ENCODE results near the gene ZBTB49. TPM values are rescaled to one million over a fixed set of nuclear protein-coding genes. Genes with fewer than 3 reads are reported as not detected.
"Not testable (repeated sequence)": the region's sequence is repeated elsewhere in the genome, so short reads cannot be mapped to it uniquely, and the experiment has no call there.

The ZBTB49 gene, protein sequence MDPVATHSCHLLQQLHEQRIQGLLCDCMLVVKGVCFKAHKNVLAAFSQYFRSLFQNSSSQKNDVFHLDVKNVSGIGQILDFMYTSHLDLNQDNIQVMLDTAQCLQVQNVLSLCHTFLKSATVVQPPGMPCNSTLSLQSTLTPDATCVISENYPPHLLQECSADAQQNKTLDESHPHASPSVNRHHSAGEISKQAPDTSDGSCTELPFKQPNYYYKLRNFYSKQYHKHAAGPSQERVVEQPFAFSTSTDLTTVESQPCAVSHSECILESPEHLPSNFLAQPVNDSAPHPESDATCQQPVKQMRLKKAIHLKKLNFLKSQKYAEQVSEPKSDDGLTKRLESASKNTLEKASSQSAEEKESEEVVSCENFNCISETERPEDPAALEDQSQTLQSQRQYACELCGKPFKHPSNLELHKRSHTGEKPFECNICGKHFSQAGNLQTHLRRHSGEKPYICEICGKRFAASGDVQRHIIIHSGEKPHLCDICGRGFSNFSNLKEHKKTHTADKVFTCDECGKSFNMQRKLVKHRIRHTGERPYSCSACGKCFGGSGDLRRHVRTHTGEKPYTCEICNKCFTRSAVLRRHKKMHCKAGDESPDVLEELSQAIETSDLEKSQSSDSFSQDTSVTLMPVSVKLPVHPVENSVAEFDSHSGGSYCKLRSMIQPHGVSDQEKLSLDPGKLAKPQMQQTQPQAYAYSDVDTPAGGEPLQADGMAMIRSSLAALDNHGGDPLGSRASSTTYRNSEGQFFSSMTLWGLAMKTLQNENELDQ
- total RNA-seq: 3.7 and 9.4 TPM in 2 replicates

- intact Hi-C loops (cut with micrococcal nuclease): loop anchor here (1.0 to 2.0 kb wide), 3 partner anchors 42 to 251 kb away; partner anchors contain the start of gene TMEM128
These were observed at the start of gene ZBTB49, which contains the start of gene LYAR for GRCh38 chr4:4289941-4290850. Gene ZBTB49 (plus strand): TSS chr4:4290251. CDS start chr4:4299946, 9,695 bp downstream. Gene LYAR (minus strand): TSS chr4:4290154. CDS start chr4:4283742, 6,412 bp downstream.

GRCh38 chr4:4245172-4245571 lies 44.9 kb upstream of the ZBTB49 start:
- intact Hi-C loops (cut with micrococcal nuclease): no loop called here

DNA sequence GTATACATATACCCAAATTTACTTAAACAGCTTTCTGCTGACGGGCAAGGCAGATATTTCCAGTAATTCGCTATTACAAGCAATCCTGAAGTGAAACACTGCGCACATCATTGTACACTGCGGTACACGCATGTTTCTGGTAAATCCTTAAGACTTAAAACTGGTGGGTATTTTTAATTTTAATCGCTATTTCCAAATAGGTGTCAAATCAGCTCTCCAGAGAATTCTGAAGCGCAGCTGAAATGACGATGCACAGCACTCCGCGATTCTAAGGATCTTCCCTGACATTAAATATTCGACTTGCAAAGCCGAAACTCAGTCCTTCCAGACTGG lies 42.4 kb upstream of the ZBTB49 start:
- intact Hi-C loops (cut with micrococcal nuclease): loop anchor here (1.0 kb wide), 3 partner anchors 43 to 294 kb away; partner anchors contain the start of genes LYAR and ZBTB49

DNA sequence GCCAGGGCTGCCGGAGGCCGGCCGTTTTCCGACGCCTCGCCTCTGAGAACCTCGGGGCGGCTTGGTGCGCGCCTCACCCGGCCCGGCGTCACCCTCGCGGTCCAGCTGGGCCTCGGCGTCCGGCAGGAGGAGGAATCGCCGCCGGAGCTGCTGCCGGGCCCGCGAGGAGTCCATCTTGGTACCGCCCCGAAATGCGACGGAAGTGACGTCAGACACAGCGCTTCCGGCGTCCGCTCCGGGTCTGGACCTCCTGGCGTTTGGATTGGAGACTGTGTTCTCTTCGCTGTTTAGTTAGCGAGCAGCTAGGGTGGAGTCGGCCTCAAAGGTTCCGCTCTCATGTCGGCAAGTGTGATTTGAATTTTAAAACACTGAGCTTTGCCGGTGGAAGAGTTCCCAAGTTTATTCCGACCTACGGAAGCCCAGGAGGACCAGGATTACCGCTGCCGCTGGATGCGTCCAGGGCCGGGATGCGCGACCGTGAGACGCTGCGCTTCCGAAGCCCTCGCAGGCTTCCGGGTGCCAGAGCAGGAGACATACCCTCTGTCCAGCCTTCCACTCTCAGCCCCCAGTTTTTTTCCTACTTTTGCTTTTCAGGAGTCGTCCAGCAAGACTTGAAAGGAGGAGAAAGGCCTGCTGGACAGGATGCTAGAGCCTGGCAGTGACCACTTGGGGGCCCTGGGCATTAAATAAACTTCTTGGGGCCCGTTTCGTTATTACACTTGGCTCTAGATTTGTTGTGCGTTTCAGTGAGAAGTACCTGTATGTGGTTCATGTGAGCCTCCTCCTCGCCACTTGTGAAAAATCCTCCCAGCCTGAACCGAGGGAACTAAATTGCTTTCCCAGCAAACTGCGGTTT lies 41.8 kb upstream of the ZBTB49 start, which contains the start of gene TMEM128:
Gene TMEM128, minus strand, starts transcription at position 195 of the 856 bp plus-strand sequence. Its CDS starts 21 bp downstream, at position 174.
- intact Hi-C loops (cut with micrococcal nuclease): loop anchor here (1.0 kb wide), 3 partner anchors 42 to 293 kb away; partner anchors contain the start of genes LYAR and ZBTB49

GRCh38 chr4:4248885-4249203 lies 41.2 kb upstream of the ZBTB49 start:
- intact Hi-C loops (cut with micrococcal nuclease): loop anchor here (1.0 kb wide), 3 partner anchors 41 to 294 kb away; partner anchors contain the start of genes LYAR and ZBTB49

DNA sequence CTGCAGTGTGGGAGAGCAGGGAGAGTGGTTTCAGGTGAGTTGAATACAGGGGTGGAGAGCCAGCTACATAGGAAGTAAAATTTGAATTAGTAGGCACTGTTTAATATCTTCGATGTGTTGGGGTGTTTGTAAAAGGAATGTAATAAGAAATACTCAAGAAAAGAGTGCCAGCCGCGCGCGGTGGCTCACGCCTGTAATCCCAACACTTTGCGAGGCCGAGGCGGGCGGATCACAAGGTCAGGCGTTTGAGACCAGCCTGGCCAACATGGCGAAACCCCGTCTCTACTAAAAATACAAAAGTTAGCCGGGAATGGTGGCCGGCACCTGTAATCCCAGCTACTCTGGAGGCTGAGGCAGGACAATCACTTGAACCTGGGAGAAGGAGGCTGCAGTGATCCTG lies 40.7 kb upstream of the ZBTB49 start:
- intact Hi-C loops (cut with micrococcal nuclease): not testable (repeated sequence)

DNA sequence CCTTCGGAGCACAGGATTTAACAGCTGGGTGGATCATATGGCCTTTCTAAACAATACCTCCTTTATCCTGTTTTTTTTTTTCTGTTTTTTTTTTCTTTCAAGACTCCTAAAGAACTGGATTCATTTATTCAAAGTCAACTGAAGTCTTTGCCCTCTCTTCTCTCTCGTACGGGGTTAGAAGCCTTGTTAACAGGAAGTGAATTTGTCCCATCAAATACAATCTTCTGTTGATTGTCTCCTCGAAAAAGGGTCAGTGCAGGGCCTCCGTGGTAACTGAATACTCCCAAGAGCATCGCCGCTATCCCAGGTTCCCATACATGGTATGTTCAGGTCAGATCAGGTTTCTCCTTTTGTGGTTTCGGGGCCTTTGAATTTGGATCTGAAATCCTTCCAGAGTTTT lies 40.2 kb upstream of the ZBTB49 start:
- intact Hi-C loops (cut with micrococcal nuclease): no loop called here

DNA sequence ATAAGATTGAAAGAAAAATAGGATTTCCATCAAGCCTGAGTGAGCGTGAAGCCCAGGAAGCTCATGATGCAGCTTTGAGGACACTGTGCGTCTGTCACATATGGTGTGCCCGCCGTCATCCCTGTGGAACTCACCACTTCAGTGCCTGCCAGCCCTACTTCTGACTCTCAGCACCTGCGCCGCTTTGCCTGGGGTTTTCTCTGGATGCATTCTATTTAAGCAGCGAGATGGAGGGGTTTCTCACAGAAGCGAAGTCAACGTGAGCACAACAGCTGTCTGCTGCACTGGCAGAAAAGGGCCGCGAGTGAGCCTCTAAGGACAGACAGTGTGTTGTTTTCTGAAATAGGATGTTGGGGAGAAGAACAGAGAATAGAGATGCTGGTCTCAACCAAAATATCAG lies 35.9 kb upstream of the ZBTB49 start:
- intact Hi-C loops (cut with micrococcal nuclease): no loop called here

- intact Hi-C loops (cut with micrococcal nuclease): no loop called here
These were observed 35.4 kb upstream of the ZBTB49 start for GRCh38 chr4:4254666-4255065.

GRCh38 chr4:4256799-4257198 lies 33.3 kb upstream of the ZBTB49 start:
- intact Hi-C loops (cut with micrococcal nuclease): no loop called here

DNA sequence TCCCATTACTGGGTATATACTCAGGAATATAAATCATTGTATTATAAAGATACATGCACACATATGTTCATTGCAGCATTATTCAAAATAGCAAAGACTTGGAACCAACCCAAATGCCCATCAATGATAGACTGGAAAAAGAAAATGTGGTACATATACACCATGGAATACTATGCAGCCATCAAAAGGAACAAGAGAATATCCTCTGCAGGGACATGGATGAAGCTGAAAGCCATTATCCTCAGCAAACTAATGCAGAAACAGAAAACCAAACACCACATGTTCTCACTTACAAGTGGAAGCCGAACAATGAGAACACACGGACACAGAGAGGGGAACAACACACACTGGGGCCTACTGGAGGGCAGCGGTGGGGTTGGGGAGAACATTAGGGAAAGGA lies 32.3 kb upstream of the ZBTB49 start:
- intact Hi-C loops (cut with micrococcal nuclease): not testable (repeated sequence)

GRCh38 chr4:4259484-4260100 lies 30.5 kb upstream of the ZBTB49 start:
- intact Hi-C loops (cut with micrococcal nuclease): loop anchor here (1.0 kb wide), 2 partner anchors 76 to 171 kb away; no protein-coding TSS in a partner anchor

GRCh38 chr4:4260185-4260751 lies 29.8 kb upstream of the ZBTB49 start:
- intact Hi-C loops (cut with micrococcal nuclease): loop anchor here (1.0 kb wide), 2 partner anchors 75 to 170 kb away; no protein-coding TSS in a partner anchor

- intact Hi-C loops (cut with micrococcal nuclease): no loop called here
These were observed 22.1 kb upstream of the ZBTB49 start for GRCh38 chr4:4267981-4268380.

GRCh38 chr4:4268776-4269175 lies 21.3 kb upstream of the ZBTB49 start:
- intact Hi-C loops (cut with micrococcal nuclease): no loop called here

DNA sequence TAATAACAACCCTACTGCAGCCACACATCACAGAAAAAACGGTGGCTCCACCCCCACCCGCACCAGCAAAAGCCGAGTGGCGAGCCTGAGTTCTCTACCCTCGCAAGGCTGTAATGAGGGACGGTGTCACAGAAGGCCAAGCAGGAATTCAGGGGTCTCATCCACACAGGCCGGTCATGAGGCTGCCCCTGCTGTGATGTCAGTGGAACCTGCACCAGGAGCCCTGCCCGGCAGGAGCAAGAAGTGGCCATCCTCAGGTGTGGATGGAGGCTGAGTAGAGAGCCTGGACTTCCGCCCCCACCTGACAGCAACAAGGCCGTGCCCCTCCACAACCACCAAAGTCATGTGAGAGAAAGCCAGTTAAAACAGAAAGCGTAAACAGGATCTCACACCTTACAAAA lies 20.7 kb upstream of the ZBTB49 start:
- intact Hi-C loops (cut with micrococcal nuclease): no loop called here

DNA sequence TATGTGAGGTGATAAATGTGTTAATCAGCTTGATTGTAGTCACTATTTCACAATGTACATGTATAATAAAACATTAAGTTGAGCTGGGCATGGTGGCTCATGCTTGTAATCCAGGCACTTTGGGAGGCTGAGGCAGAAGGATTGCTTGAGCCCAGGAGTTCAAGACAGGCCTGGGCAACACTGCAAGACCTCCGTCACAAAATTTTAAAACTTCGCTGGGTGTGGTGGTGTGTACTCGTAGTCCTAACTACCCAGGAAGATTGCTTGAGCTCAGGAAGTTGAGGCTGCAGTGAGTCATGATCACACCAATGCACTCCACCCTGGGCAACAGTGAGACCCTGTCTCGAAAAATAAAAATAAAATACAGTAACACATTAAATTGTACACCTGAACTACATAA lies 20.2 kb upstream of the ZBTB49 start:
- intact Hi-C loops (cut with micrococcal nuclease): no loop called here

DNA sequence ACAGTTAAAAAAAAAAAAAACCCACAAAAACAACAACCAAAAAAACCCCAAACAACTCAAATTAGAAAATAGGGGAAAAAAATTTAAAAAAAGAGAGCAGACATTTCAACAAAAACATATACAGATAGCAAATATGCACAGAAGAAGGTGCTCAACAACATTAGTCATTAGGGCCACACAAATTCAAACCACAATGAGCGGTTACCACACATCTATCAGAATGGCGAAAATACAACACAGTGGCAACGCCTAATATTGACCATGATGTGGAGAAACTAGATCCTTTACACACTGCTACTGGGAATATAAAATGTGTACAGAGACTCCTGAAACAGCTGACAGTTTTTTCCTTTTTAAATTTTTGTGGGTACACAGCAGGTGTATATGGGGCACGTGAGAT lies 19.5 kb upstream of the ZBTB49 start:
- intact Hi-C loops (cut with micrococcal nuclease): no loop called here

DNA sequence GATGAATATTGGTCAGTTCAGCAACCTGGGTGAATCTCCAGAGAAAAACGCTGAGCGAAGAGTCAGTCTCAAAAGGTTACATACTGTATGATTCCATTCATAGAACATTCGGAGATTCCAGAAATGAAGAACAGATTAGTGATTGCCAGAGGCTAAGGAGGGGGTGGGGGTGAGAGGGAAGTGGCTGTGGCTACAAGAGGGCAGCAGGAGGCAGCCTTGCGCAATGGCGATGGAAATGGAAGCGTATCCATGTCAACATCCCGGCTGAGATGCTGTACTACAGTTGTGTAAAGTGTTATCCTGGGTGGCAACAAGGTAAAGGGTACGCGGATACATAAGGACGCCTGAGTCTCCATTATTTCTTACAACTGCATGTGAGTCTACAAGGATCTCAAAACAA lies 18.1 kb upstream of the ZBTB49 start:
- intact Hi-C loops (cut with micrococcal nuclease): no loop called here
